ENCODE data around the gene KPNA6.

Gene KPNA6

GRCh38 chr1:32221980-32222755, 114.3 kb downstream of the KPNA6 start, which contains the start of the genes EIF3I and TMEM234:
EIF3I (plus strand) TSS chr1:32222407; CDS start chr1:32222442, 35 bp downstream.
TMEM234 (minus strand) TSS chr1:32222353; CDS start chr1:32222322, 31 bp downstream.
- Histone ChIP-seq H3K36me3 (ENCODE audit: control insufficient read depth, insufficient read depth, low read length) (no peaks in the 10 kb centered on the region), H3K4me3 (ENCODE audit: low read depth, low read length) (peak within 1 kb of the TSS; percentile 99), H3K79me2 (peaks cover 11% of the 10 kb centered on the region), H3K27me3 (ENCODE audit: control insufficient read depth, insufficient read depth, low read length) (no peaks in the 10 kb centered on the region), H3K27ac (peak within 1 kb of the TSS; percentile 89), H3K4me1 (peaks cover 13% of the 10 kb centered on the region), H3K9me3 (ENCODE audit: control insufficient read depth, low read length) (no peaks in the 10 kb centered on the region), H3K4me2 (ENCODE audit: low read length) (peak within 1 kb of the TSS; percentile 96), H3K9ac (peak within 1 kb of the TSS; percentile 57), H2AFZ (peak within 1 kb of the TSS; percentile 81)
- TF ChIP-seq CTCF (IDR thresholded peaks at IDR 0.05), result no peak

GRCh38 chr1:32223683-32224082, 115.8 kb downstream of the KPNA6 start:
- no peak overlapping the region for H3K9ac ChIP-seq
- TF ChIP-seq CTCF (IDR thresholded peaks at IDR 0.05), result no peak
- no peak overlapping the region for H3K4me3 ChIP-seq (ENCODE audit: low read depth, low read length)
- H3K79me2 ChIP-seq, result peaks cover 11% of the 10 kb centered on the region
- H3K4me1 ChIP-seq, result peaks cover 13% of the 10 kb centered on the region
- no peaks in the 10 kb centered on the region for H3K9me3 ChIP-seq (ENCODE audit: control insufficient read depth, low read length)
- H3K36me3 ChIP-seq (ENCODE audit: control insufficient read depth, insufficient read depth, low read length), result no peaks in the 10 kb centered on the region
- H3K27ac ChIP-seq, result peak overlapping the region; percentile 32
- peak overlapping the region; percentile 39 for H3K4me2 ChIP-seq (ENCODE audit: low read length)
- no peaks in the 10 kb centered on the region for H3K27me3 ChIP-seq (ENCODE audit: control insufficient read depth, insufficient read depth, low read length)
- H2AFZ ChIP-seq, result no peak overlapping the region

GRCh38 chr1:32224285-32224684, 116.4 kb downstream of the KPNA6 start:
- Histone ChIP-seq H3K9me3 (ENCODE audit: control insufficient read depth, low read length) (no peaks in the 10 kb centered on the region), H3K27me3 (ENCODE audit: control insufficient read depth, insufficient read depth, low read length) (no peaks in the 10 kb centered on the region), H3K4me1 (peaks cover 13% of the 10 kb centered on the region), H3K9ac (no peak overlapping the region), H3K79me2 (peaks cover 11% of the 10 kb centered on the region), H2AFZ (no peak overlapping the region), H3K4me3 (ENCODE audit: low read depth, low read length) (no peak overlapping the region), H3K36me3 (ENCODE audit: control insufficient read depth, insufficient read depth, low read length) (no peaks in the 10 kb centered on the region), H3K4me2 (ENCODE audit: low read length) (no peak overlapping the region), H3K27ac (no peak overlapping the region)
- TF ChIP-seq CTCF (IDR thresholded peaks at IDR 0.05), result no peak

Data from parathyroid adenoma (tissue), 2 donors.